Neural cell (in vitro differentiated cells): ENCODE results near the gene SURF2. TPM values are rescaled to one million over a fixed set of nuclear protein-coding genes. Genes with fewer than 3 reads are reported as not detected.

Experiments used
- H2AFZ ChIP-seq: fragments of 200-600, 300-800 bp; sonication (generic), shearing (Covaris generic); 2 replicates; pipeline ENCODE4 v1.6.0; 2014; ENCODE audit warnings: low read depth, mild to moderate bottlenecking, antibody characterized with exemption, low read length, moderate library complexity
- H3F3A ChIP-seq: fragments of 200-600 bp; shearing (Covaris generic); 2 replicates; pipeline ENCODE4 v1.6.1; 2016; ENCODE audit warnings: mild to moderate bottlenecking, moderate library complexity, mixed read lengths, antibody characterized with exemption, low read length; ENCODE audit not compliant: insufficient read depth, poor library complexity, severe bottlenecking
- H3K27ac ChIP-seq: fragments of 200-600, 300-800 bp; sonication (generic), shearing (Covaris generic); 2 replicates; pipeline ENCODE4 v1.5.1; 2014; ENCODE audit warnings: mild to moderate bottlenecking, low read length, moderate library complexity
- H3K27me3 ChIP-seq: fragments of 300-800, 200-600 bp; sonication (generic), shearing (Covaris generic); 2 replicates; pipeline ENCODE4 v1.6.0; 2014; ENCODE audit warnings: mild to moderate bottlenecking, low read depth, low read length, moderate library complexity; ENCODE audit not compliant: insufficient read depth
- H3K36me3 ChIP-seq: fragments of 300-800, 200-600 bp; sonication (generic), shearing (Covaris generic); 2 replicates; pipeline ENCODE4 v1.5.1; 2014; ENCODE audit warnings: mild to moderate bottlenecking, antibody characterized with exemption, low read length, moderate library complexity; ENCODE audit not compliant: insufficient read depth
- H3K4me2 ChIP-seq: fragments of 300-800, 200-600 bp; sonication (generic), shearing (Covaris generic); 2 replicates; pipeline ENCODE4 v1.6.0; 2014; ENCODE audit warnings: mild to moderate bottlenecking, low read length
- H3K4me3 ChIP-seq: fragments of 300-800, 200-600 bp; sonication (generic), shearing (Covaris generic); 2 replicates; pipeline ENCODE4 v1.5.1; 2014; ENCODE audit warnings: mild to moderate bottlenecking, low read length, moderate library complexity
- H3K79me2 ChIP-seq: fragments of 200-600 bp; shearing (Covaris generic); replicated peaks from 2 replicates; pipeline ENCODE4 v1.6.0; 2014; ENCODE audit warnings: mild to moderate bottlenecking, low read length, moderate library complexity; ENCODE audit not compliant: insufficient read depth
- H3K9ac ChIP-seq: fragments of 300-800, 200-600 bp; sonication (generic), shearing (Covaris generic); 2 replicates; pipeline ENCODE4 v1.6.1; 2016; ENCODE audit warnings: mild to moderate bottlenecking, low read length, mixed read lengths
- H3K9me2 ChIP-seq: fragments of 200-600 bp; shearing (Covaris generic); 2 replicates; pipeline ENCODE4 v1.6.1; 2016; ENCODE audit warnings: mild to moderate bottlenecking, low read length, mixed read lengths; ENCODE audit not compliant: insufficient read depth
- H3K9me3 ChIP-seq: fragments of 200-600, 300-800 bp; sonication (generic), shearing (Covaris generic); 2 replicates; pipeline ENCODE4 v1.6.1; 2016; ENCODE audit warnings: mild to moderate bottlenecking, mixed run types, low read length, moderate library complexity, mixed read lengths
- H4K20me1 ChIP-seq: fragments of 200-600 bp; shearing (Covaris generic); 2 replicates; pipeline ENCODE4 v1.6.1; 2016; ENCODE audit warnings: mild to moderate bottlenecking, mixed run types; ENCODE audit not compliant: insufficient read depth
- CTCF ChIP-seq: fragments of 450-650 bp; IDR thresholded peaks from 2 replicates; pipeline ENCODE4 v1.5.1; 2014; ENCODE audit warnings: antibody characterized with exemption, mild to moderate bottlenecking, moderate library complexity; ENCODE audit not compliant: poor library complexity, severe bottlenecking
- EP300 ChIP-seq: fragments of 450-650 bp; conservative IDR thresholded peaks from 2 replicates; pipeline ENCODE4 v1.6.1; 2014; ENCODE audit warnings: antibody characterized with exemption, mild to moderate bottlenecking, moderate library complexity; ENCODE audit not compliant: poor library complexity, severe bottlenecking
- EZH2 ChIP-seq: fragments of 200-600, 300-800 bp; shearing (Covaris generic), sonication (generic); IDR thresholded peaks from 2 replicates; pipeline ENCODE4 v1.6.1; 2014; ENCODE audit warnings: antibody characterized with exemption, low read length, borderline replicate concordance, mild to moderate bottlenecking; ENCODE audit not compliant: insufficient read depth, poor library complexity, severe bottlenecking
- MXI1 ChIP-seq: fragments of 450-650 bp; conservative IDR thresholded peaks from 2 replicates; pipeline ENCODE4 v1.6.1; 2014; ENCODE audit warnings: antibody characterized with exemption, mild to moderate bottlenecking; ENCODE audit not compliant: poor library complexity, severe bottlenecking
- POLR2AphosphoS5 ChIP-seq: IDR thresholded peaks from 2 replicates; pipeline ENCODE4 v1.6.1; 2012
- RAD21 ChIP-seq: fragments of 450-650 bp; conservative IDR thresholded peaks from 2 replicates; pipeline ENCODE4 v1.6.1; 2014; ENCODE audit warnings: antibody characterized with exemption, mild to moderate bottlenecking, moderate library complexity
- REST ChIP-seq: IDR thresholded peaks from 2 replicates; pipeline ENCODE4 v1.6.1; 2012; ENCODE audit warnings: borderline replicate concordance
- SMC3 ChIP-seq: fragments of 450-650 bp; conservative IDR thresholded peaks from 2 replicates; pipeline ENCODE4 v1.6.1; 2014; ENCODE audit warnings: antibody characterized with exemption, mild to moderate bottlenecking, moderate library complexity; ENCODE audit not compliant: poor library complexity
- TAF1 ChIP-seq: IDR thresholded peaks from 2 replicates; pipeline ENCODE4 v1.6.1; 2012; ENCODE audit warnings: low read depth
- polyA plus RNA-seq: library from polyadenylated mRNA; depleted of rRNA; stranded (reverse); fragments of >200 nt; gene quantifications from 2 replicates; pipeline ENCODE4 v1.2.3, GENCODE V29; 2014

The SURF2 gene
- polyA plus RNA-seq, 1 donor from 2014 or later: 36.4 TPM

- H3F3A ChIP-seq: no peaks in the 10 kb centered on the region
- no peak overlapping the region for H2AFZ ChIP-seq
- H3K79me2 ChIP-seq: peaks cover 49% of the 10 kb centered on the region
- H3K27ac ChIP-seq: no peak overlapping the region
- no peaks in the 10 kb centered on the region for H3K27me3 ChIP-seq
- no peak overlapping the region for H3K4me3 ChIP-seq
- no peaks in the 10 kb centered on the region for H4K20me1 ChIP-seq
- no peak for TF ChIP-seq RAD21
- TF ChIP-seq EP300: no peak
- TF ChIP-seq SMC3: no peak
- TF ChIP-seq EZH2: no peak
- TF ChIP-seq MXI1: no peak
- no peak for TF ChIP-seq POLR2AphosphoS5
- no peak for TF ChIP-seq REST
- no peak for TF ChIP-seq CTCF
- no peak for TF ChIP-seq TAF1
- H3K9me2 ChIP-seq: no peaks in the 10 kb centered on the region
- H3K36me3 ChIP-seq: no peaks in the 10 kb centered on the region
- no peak overlapping the region for H3K9ac ChIP-seq
- no peaks in the 10 kb centered on the region for H3K9me3 ChIP-seq
- no peak overlapping the region for H3K4me2 ChIP-seq
These were observed 14.9 kb downstream of the SURF2 start for GRCh38 chr9:133371261-133371711.

- no peaks in the 10 kb centered on the region for H3K36me3 ChIP-seq
- H3K27ac ChIP-seq: no peak overlapping the region
- no peaks in the 10 kb centered on the region for H3K9me3 ChIP-seq
- peaks cover 49% of the 10 kb centered on the region for H3K79me2 ChIP-seq
- no peaks in the 10 kb centered on the region for H3F3A ChIP-seq
- H3K9ac ChIP-seq: no peak overlapping the region
- H4K20me1 ChIP-seq: no peaks in the 10 kb centered on the region
- no peaks in the 10 kb centered on the region for H3K27me3 ChIP-seq
- no peak overlapping the region for H3K4me3 ChIP-seq
- no peaks in the 10 kb centered on the region for H3K9me2 ChIP-seq
- no peak for TF ChIP-seq MXI1
- no peak for TF ChIP-seq SMC3
- no peak for TF ChIP-seq TAF1
- TF ChIP-seq REST: no peak
- no peak for TF ChIP-seq CTCF
- no peak for TF ChIP-seq EP300
- no peak for TF ChIP-seq POLR2AphosphoS5
- no peak for TF ChIP-seq RAD21
- TF ChIP-seq EZH2: no peak
- no peak overlapping the region for H2AFZ ChIP-seq
- no peak overlapping the region for H3K4me2 ChIP-seq
These were observed 15.8 kb downstream of the SURF2 start for GRCh38 chr9:133372144-133372543.
